Liver (tissue), 9 donors: Measurements from ENCODE around the gene EPC2. TPM values are rescaled to one million over a fixed set of nuclear protein-coding genes. Genes with fewer than 3 reads are reported as not detected.

Source experiments
- DNase-seq: peaks from one replicate; pipeline ENCODE4 v3.0.0-alpha.2; 2017; ENCODE audit warnings: low spot score
- H3K27ac ChIP-seq, 2 donors: one replicate each; pipeline ENCODE4 v1.7.0; 2013; ENCODE audit warnings: inconsistent platforms in 2 of 2, low read length in 2 of 2, control low read depth in 1 of 2, low read depth in 1 of 2, mild to moderate bottlenecking in 1 of 2
- H3K27me3 ChIP-seq, 4 donors: one replicate each; pipeline versions ENCODE4 v1.6.1 to v1.7.0; 2013; ENCODE audit warnings: low read length in 3 of 4, inconsistent platforms in 1 of 4, mild to moderate bottlenecking in 1 of 4, moderate library complexity in 1 of 4; ENCODE audit not compliant: control insufficient read depth in 4 of 4, insufficient read depth in 4 of 4
- H3K36me3 ChIP-seq, 4 donors: one replicate each; pipeline versions ENCODE4 v1.6.1 to v1.7.0; 2013; ENCODE audit warnings: low read length in 3 of 4, mild to moderate bottlenecking in 3 of 4, low read depth in 1 of 4, moderate library complexity in 1 of 4; ENCODE audit not compliant: control insufficient read depth in 4 of 4, insufficient read depth in 3 of 4
- H3K4me1 ChIP-seq, 4 donors: one replicate each; pipeline versions ENCODE4 v1.6.1 to v1.7.0; 2013; ENCODE audit warnings: low read length in 3 of 4, mild to moderate bottlenecking in 3 of 4, moderate library complexity in 1 of 4; ENCODE audit not compliant: control insufficient read depth in 4 of 4, insufficient read depth in 4 of 4
- H3K4me3 ChIP-seq, 3 donors: one replicate each; pipeline versions ENCODE4 v1.6.1 to v1.7.0; 2013; ENCODE audit warnings: low read length in 3 of 3, control low read depth in 1 of 3, low read depth in 1 of 3, mild to moderate bottlenecking in 1 of 3
- H3K9ac ChIP-seq, 2 donors: one replicate each; pipeline ENCODE4 v1.7.0; 2013; ENCODE audit warnings: low read length in 2 of 2, mild to moderate bottlenecking in 2 of 2, moderate library complexity in 2 of 2, control low read depth in 1 of 2, low read depth in 1 of 2
- H3K9me3 ChIP-seq, 4 donors: one replicate each; pipeline versions ENCODE4 v1.6.1 to v1.7.0; 2013; ENCODE audit warnings: low read length in 3 of 4; ENCODE audit not compliant: control insufficient read depth in 4 of 4
- FOXA1 ChIP-seq: IDR thresholded peaks from 2 replicates; pipeline ENCODE4 v1.6.1; 2016; ENCODE audit warnings: antibody characterized with exemption
- GABPA ChIP-seq, 2 donors: IDR thresholded peaks in 1 of 2; conservative IDR thresholded peaks in 1 of 2; 2 replicates each; pipeline ENCODE4 v1.6.1; 2016; ENCODE audit warnings: antibody characterized with exemption in 2 of 2, mild to moderate bottlenecking in 1 of 2, moderate library complexity in 1 of 2
- HNF4A ChIP-seq, 2 donors: conservative IDR thresholded peaks; 2 replicates each; pipeline ENCODE4 v1.6.1; 2016; ENCODE audit warnings: antibody characterized with exemption in 2 of 2, mild to moderate bottlenecking in 2 of 2
- HNF4G ChIP-seq: IDR thresholded peaks from 2 replicates; pipeline ENCODE4 v1.6.1; 2016; ENCODE audit warnings: antibody characterized with exemption
- JUND ChIP-seq, 2 donors: IDR thresholded peaks; 2 replicates each; pipeline ENCODE4 v1.6.1; 2016; ENCODE audit warnings: antibody characterized with exemption in 2 of 2
- RAD21 ChIP-seq, 2 donors: IDR thresholded peaks; 2 replicates each; pipeline ENCODE4 v1.6.1; 2016; ENCODE audit warnings: antibody characterized with exemption in 2 of 2, mild to moderate bottlenecking in 2 of 2
- RXRA ChIP-seq, 2 donors: IDR thresholded peaks; 2 replicates each; pipeline ENCODE4 v1.6.1; 2017 to 2018; ENCODE audit warnings: antibody characterized with exemption in 2 of 2, mild to moderate bottlenecking in 1 of 2
- SP1 ChIP-seq: IDR thresholded peaks from 2 replicates; pipeline ENCODE4 v1.6.1; 2018; ENCODE audit warnings: antibody characterized with exemption, mild to moderate bottlenecking
- TAF1 ChIP-seq: conservative IDR thresholded peaks from 2 replicates; pipeline ENCODE4 v1.6.1; 2016; ENCODE audit warnings: antibody characterized with exemption, mild to moderate bottlenecking
- YY1 ChIP-seq: IDR thresholded peaks from 2 replicates; pipeline ENCODE4 v1.6.1; 2016; ENCODE audit warnings: antibody characterized with exemption, mild to moderate bottlenecking
- WGBS: extraction: QIAGEN DNeasy Blood & Tissue Kit; methylation state at CpG from one replicate; pipeline ENCODE4 v1.1.7; 2013; 5-methylcytosine and 5-hydroxymethylcytosine counted together
- polyA plus RNA-seq, 2 donors: library from polyadenylated mRNA; stranded (reverse) in 1 of 2; unstranded in 1 of 2; fragments of 200-250 nt in 1 of 2; fragments of >200 nt in 1 of 2; fragmentation: Nextera tagmentation in 1 of 2; extraction: Ambion mirVana in 1 of 2; gene quantifications; one replicate each; pipeline versions ENCODE4 v1.2.1 to v1.2.3, GENCODE V29; 2013 to 2015
- total RNA-seq, 2 donors: library from RNA; depleted of rRNA; stranded (reverse); fragments of >200 nt; gene quantifications; one replicate each; pipeline ENCODE4 v1.2.3, GENCODE V29; 2014
- TF ChIP-seq, protein P1 (sequence below): IDR thresholded peaks from 2 replicates; pipeline ENCODE4 v1.6.1; 2016; ENCODE audit warnings: antibody characterized with exemption
- TF ChIP-seq, protein P2 (sequence below): fragments of 150-350 bp; IDR thresholded peaks from 2 replicates; pipeline ENCODE4 v1.5.1; 2017; ENCODE audit warnings: improper control_type of control experiment, low read depth, low read length; ENCODE audit not compliant: missing input control
- TF ChIP-seq, protein P3 (sequence below): IDR thresholded peaks from 2 replicates; pipeline ENCODE4 v1.6.1; 2016; ENCODE audit warnings: antibody characterized with exemption
- TF ChIP-seq, protein P4 (sequence below): IDR thresholded peaks from 2 replicates; pipeline ENCODE4 v1.6.1; 2016; ENCODE audit warnings: antibody characterized with exemption
- TF ChIP-seq, protein P5 (sequence below): IDR thresholded peaks from 2 replicates; pipeline ENCODE4 v1.6.1; 2016; ENCODE audit warnings: antibody characterized with exemption, mild to moderate bottlenecking
- donor health status: healthy.
- donor health status: healthy.
- donor health status: healthy.
- donor health status: healthy.
- donor health status: healthy.

Gene EPC2
- total and polyA plus RNA-seq, 4 donors: 2.8 to 17.7 (median 9.6) TPM

DNA sequence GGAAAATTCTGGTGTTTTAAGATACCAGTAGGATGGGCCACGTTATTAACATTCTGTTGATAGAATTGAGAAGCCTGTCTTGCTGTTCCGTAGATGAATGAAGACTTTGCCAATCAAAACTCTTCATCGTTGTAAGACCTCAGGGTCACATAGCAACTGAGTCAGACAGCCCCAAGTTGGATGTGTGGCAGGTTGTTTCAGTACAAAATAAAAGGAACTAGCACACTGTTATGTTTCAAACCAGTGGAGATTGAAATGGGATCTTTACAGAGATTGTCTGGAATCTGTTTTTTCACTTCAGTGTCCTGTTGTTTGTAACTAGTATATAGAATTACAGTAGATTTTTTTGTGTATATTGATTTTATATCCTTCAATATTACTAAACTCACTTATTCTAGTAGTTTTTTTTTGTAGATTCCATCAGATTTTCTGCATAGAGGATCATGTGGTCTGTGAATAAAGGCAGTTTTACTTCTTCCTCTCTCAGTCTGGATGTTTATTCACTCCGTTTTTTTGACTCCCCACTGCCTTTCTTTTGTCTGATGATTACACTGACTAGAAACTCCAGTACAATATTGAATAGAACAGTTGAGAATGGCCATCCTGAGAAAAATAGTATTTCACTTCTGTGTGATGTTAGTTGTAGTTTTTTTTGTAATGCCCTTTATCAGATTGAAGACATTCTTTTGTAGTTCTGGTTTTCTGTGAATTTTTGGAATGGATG lies 22.7 kb downstream of the EPC2 start:
- Histone ChIP-seq H3K36me3 (no peaks in the 10 kb centered on the region), H3K27ac (no peak overlapping the region), H3K4me3 (no peak overlapping the region), H3K4me1 (peaks cover 0 to 3% (median 1%) of the 10 kb centered on the region in 4 donors), H3K9ac (no peak overlapping the region), H3K27me3 (no peaks in the 10 kb centered on the region), H3K9me3 (no peaks in the 10 kb centered on the region)
- 72% methylated on average over 4 of the region's 4 CpGs for WGBS
- DNase-seq: no peak
- no peak for TF ChIP-seq HNF4A (conservative IDR thresholded peaks at IDR 0.05)
- TF ChIP-seq, protein P1, sequence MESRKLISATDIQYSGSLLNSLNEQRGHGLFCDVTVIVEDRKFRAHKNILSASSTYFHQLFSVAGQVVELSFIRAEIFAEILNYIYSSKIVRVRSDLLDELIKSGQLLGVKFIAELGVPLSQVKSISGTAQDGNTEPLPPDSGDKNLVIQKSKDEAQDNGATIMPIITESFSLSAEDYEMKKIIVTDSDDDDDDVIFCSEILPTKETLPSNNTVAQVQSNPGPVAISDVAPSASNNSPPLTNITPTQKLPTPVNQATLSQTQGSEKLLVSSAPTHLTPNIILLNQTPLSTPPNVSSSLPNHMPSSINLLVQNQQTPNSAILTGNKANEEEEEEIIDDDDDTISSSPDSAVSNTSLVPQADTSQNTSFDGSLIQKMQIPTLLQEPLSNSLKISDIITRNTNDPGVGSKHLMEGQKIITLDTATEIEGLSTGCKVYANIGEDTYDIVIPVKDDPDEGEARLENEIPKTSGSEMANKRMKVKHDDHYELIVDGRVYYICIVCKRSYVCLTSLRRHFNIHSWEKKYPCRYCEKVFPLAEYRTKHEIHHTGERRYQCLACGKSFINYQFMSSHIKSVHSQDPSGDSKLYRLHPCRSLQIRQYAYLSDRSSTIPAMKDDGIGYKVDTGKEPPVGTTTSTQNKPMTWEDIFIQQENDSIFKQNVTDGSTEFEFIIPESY: no peak
- TF ChIP-seq, protein P2, sequence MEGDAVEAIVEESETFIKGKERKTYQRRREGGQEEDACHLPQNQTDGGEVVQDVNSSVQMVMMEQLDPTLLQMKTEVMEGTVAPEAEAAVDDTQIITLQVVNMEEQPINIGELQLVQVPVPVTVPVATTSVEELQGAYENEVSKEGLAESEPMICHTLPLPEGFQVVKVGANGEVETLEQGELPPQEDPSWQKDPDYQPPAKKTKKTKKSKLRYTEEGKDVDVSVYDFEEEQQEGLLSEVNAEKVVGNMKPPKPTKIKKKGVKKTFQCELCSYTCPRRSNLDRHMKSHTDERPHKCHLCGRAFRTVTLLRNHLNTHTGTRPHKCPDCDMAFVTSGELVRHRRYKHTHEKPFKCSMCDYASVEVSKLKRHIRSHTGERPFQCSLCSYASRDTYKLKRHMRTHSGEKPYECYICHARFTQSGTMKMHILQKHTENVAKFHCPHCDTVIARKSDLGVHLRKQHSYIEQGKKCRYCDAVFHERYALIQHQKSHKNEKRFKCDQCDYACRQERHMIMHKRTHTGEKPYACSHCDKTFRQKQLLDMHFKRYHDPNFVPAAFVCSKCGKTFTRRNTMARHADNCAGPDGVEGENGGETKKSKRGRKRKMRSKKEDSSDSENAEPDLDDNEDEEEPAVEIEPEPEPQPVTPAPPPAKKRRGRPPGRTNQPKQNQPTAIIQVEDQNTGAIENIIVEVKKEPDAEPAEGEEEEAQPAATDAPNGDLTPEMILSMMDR: no peak
- no peak for TF ChIP-seq SP1
- TF ChIP-seq TAF1: no peak
- TF ChIP-seq RXRA (IDR thresholded peaks at IDR 0.05): no peak
- TF ChIP-seq YY1: no peak
- no peak for TF ChIP-seq HNF4G
- TF ChIP-seq JUND (IDR thresholded peaks at IDR 0.05): no peak
- no peak for TF ChIP-seq RAD21 (IDR thresholded peaks at IDR 0.05)
- TF ChIP-seq, protein P3, sequence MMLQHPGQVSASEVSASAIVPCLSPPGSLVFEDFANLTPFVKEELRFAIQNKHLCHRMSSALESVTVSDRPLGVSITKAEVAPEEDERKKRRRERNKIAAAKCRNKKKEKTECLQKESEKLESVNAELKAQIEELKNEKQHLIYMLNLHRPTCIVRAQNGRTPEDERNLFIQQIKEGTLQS: no peak

DNA sequence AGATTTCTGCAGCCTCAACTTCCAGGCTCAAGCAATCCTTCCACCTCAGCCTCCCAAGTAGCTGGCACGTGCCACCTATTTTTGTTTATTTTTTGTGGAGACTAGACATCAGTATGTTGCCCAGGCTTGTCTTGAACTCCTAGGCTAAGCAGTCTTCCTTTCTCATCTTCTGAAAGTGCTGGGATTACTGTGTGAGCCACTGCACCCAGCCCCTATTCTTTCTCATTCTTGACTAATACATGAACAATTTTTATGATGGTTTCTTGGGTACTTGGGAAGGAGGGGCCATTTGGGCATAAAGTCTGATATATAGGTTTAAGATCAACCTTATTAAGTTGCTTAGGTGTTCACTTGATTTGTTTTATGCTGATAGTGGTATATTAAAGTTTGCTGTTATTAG lies 26.2 kb downstream of the EPC2 start:
- WGBS: 91% methylated on average over 1 of the region's 1 CpG

More for the DNA sequence above, 26.2 kb downstream of the EPC2 start:
- TF ChIP-seq, protein P2: no peak
- TF ChIP-seq SP1 (no peak), YY1 (no peak), JUND (IDR thresholded peaks at IDR 0.05) (no peak), FOXA1 (no peak), HNF4G (no peak), RXRA (IDR thresholded peaks at IDR 0.05) (no peak), TAF1 (no peak), GABPA (IDR thresholded peaks at IDR 0.05 in 1 of 2, conservative IDR thresholded peaks at IDR 0.05 in 1 of 2) (no peak)
- TF ChIP-seq, protein P4, sequence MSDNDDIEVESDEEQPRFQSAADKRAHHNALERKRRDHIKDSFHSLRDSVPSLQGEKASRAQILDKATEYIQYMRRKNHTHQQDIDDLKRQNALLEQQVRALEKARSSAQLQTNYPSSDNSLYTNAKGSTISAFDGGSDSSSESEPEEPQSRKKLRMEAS: no peak
- TF ChIP-seq, protein P5, sequence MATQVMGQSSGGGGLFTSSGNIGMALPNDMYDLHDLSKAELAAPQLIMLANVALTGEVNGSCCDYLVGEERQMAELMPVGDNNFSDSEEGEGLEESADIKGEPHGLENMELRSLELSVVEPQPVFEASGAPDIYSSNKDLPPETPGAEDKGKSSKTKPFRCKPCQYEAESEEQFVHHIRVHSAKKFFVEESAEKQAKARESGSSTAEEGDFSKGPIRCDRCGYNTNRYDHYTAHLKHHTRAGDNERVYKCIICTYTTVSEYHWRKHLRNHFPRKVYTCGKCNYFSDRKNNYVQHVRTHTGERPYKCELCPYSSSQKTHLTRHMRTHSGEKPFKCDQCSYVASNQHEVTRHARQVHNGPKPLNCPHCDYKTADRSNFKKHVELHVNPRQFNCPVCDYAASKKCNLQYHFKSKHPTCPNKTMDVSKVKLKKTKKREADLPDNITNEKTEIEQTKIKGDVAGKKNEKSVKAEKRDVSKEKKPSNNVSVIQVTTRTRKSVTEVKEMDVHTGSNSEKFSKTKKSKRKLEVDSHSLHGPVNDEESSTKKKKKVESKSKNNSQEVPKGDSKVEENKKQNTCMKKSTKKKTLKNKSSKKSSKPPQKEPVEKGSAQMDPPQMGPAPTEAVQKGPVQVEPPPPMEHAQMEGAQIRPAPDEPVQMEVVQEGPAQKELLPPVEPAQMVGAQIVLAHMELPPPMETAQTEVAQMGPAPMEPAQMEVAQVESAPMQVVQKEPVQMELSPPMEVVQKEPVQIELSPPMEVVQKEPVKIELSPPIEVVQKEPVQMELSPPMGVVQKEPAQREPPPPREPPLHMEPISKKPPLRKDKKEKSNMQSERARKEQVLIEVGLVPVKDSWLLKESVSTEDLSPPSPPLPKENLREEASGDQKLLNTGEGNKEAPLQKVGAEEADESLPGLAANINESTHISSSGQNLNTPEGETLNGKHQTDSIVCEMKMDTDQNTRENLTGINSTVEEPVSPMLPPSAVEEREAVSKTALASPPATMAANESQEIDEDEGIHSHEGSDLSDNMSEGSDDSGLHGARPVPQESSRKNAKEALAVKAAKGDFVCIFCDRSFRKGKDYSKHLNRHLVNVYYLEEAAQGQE: no peak
- Histone ChIP-seq H3K4me1 (peaks cover 0 to 6% (median 2%) of the 10 kb centered on the region in 4 donors), H3K4me3 (no peak overlapping the region), H3K36me3 (no peaks in the 10 kb centered on the region), H3K27ac (no peak overlapping the region), H3K27me3 (no peaks in the 10 kb centered on the region), H3K9ac (no peak overlapping the region), H3K9me3 (no peaks in the 10 kb centered on the region)
- DNase-seq: no peak
